Psoas muscle (tissue), 8 donors: ENCODE measurements around the gene CREBL2. TPM values are rescaled to one million over a fixed set of nuclear protein-coding genes. Genes with fewer than 3 reads are reported as not detected.

ENCODE experiments used
- ATAC-seq, 4 donors: fragments of 200-7000 bp; cut with Tn5 transposase; one replicate each; pipeline ENCODE4 v1.9.1; 2020; ENCODE audit warnings: moderate library complexity in 3 of 4, mild to moderate bottlenecking in 2 of 4
- DNase-seq, 2 donors: peaks; one replicate each; pipeline ENCODE4 v3.0.0-alpha.2; 2020
- H3K27ac ChIP-seq: fragments of 200-600 bp; one replicate; pipeline ENCODE4 v1.8.0; 2022
- H3K27me3 ChIP-seq, 3 donors: fragments of 200-600 bp in 1 of 3; one replicate each; pipeline versions ENCODE4 v1.6.1 to v1.8.0; 2013 to 2022; ENCODE audit warnings: low read length in 2 of 3, mild to moderate bottlenecking in 2 of 3, moderate library complexity in 1 of 3; ENCODE audit not compliant: insufficient read depth in 3 of 3
- H3K36me3 ChIP-seq, 2 donors: fragments of 200-600 bp in 1 of 2; one replicate each; pipeline versions ENCODE4 v1.6.1 to v1.8.0; 2013 to 2022; ENCODE audit warnings: low read depth in 1 of 2, mild to moderate bottlenecking in 1 of 2, moderate library complexity in 1 of 2; ENCODE audit not compliant: insufficient read depth in 1 of 2
- H3K4me1 ChIP-seq: fragments of 200-600 bp; one replicate; pipeline ENCODE4 v1.8.0; 2022
- H3K4me3 ChIP-seq: fragments of 200-600 bp; one replicate; pipeline ENCODE4 v1.8.0; 2022; ENCODE audit warnings: mild to moderate bottlenecking
- H3K9me3 ChIP-seq: fragments of 200-600 bp; one replicate; pipeline ENCODE4 v1.8.0; 2022
- WGBS, 3 donors: extraction: QIAGEN DNeasy Blood & Tissue Kit; methylation state at CpG; one replicate each; pipeline versions ENCODE4 v1.1.6 to v1.1.7; 2013; 5-methylcytosine and 5-hydroxymethylcytosine counted together
- intact Hi-C, 2 donors: fragments of 100-400 bp; cut with DNase I; formaldehyde crosslinking; loops; one replicate each; pipeline versions ENCODE4 v1.11.0 to v1.14.2; 2022
- long read RNA-seq, 2 donors: library from polyadenylated mRNA; unstranded; transcript quantifications; one replicate each; pipeline ENCODE4 v2.0.0, GENCODE V29; 2021
- polyA plus RNA-seq, 3 donors: library from polyadenylated mRNA; stranded (reverse); fragments of 200-250 nt; gene quantifications; one replicate each; pipeline ENCODE4 v1.2.3, GENCODE V29; 2013
- total RNA-seq, 4 donors: library from RNA; stranded (reverse); fragmentation: NEBNext Ultra II Directional in 2 of 4; extraction: Animal tissue kit (Norgen Biotek cat#: 25700) in 2 of 4; gene quantifications; one replicate each; pipeline versions ENCODE4 v1.2.1 to v1.2.4, GENCODE V29; 2021 to 2023
- TF ChIP-seq, protein P1 (sequence below): fragments of 200-600 bp; IDR thresholded peaks from one replicate; pipeline ENCODE4 v1.8.0; 2022; ENCODE audit warnings: antibody characterized with exemption
- donor health status: healthy with polysubstance abuse.
- donor health status: DM: no; HTN: no; CAD: no; lungs with moderate emphysema.
- donor health status: Bipolar disorder and iron deficiency.
- donor health status: healthy.
- donor health status: DM: yes; HTN: yes; CAD: no.
- donor health status: DM: no; HTN: no; CAD: no.
- donor health status: DM: no; HTN: no; CAD: no.
- donor health status: DM: yes; HTN: yes; CAD: no.

Gene CREBL2, protein sequence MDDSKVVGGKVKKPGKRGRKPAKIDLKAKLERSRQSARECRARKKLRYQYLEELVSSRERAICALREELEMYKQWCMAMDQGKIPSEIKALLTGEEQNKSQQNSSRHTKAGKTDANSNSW
- total RNA-seq (1 to 10 TPM; 6.1 to 9.2 (median 7.3) TPM), polyA plus RNA-seq (10 to 100 TPM in 1 of 3 donors, 1 to 10 TPM in 2; 4.0 to 16.4 (median 5.3) TPM)
- long read RNA-seq, donor 1, partial matches to known transcripts = 0 of 2 reads
- long read RNA-seq, donor 1, other reads (novel, unspliced or antisense) = 0 of 2 reads
- long read RNA-seq, donor 2, transcript CREBL2-201 (4 exons, 3,754 nt) = major isoform, 19 of 20 reads
- long read RNA-seq, donor 2, partial matches to known transcripts = 0 of 20 reads
- long read RNA-seq, donor 2, other reads (novel, unspliced or antisense) = 1 of 20 reads

DNA sequence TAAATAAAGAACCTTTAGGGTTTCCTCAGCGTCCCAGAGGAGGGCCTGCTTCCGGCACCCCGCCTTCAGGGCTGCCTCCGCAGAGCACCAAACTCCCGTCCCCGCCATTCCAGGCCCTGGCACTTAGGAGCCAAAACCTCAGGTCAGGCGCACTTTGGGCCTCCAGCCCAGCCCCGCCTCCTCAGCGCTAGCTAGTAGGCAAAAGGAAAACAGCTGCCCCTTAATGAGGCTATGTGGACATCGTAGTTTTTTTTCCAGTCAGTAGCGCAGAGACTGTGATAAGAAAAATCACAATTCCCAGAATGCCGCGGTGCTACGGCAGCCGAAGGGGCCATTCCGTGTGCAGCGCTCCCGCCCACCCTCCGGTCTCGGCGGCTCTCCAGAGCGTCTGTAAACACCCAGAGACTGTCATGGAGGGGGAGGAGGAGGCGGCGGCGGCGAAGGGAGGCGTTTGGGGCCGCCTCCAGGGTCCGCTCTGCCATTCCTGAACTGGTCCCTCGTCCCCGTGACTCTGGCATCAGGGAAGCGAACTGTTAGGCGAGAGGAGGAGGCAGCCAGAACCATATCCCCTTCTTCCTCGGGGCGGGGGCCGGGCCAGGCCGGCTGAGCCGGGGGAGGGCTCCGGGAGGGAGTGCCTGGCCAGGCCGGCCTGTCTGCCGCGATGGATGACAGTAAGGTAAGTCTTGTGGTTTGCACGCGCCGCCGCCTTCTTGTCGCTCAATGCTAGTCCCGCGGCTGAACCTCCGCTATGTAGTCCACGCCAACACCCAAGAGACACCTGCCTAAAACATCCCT is at the start of gene CREBL2:
TSS of gene CREBL2 (plus strand) at position 365 of the 795 bp plus-strand sequence. CDS start at position 662, 297 bp downstream.
- Histone ChIP-seq H3K36me3 (no peaks in the 10 kb centered on the region), H3K27ac (peak within 1 kb of the TSS; percentile 95), H3K27me3 (no peaks in the 10 kb centered on the region), H3K4me1 (peaks cover 29% of the 10 kb centered on the region), H3K4me3 (peak within 1 kb of the TSS; percentile 87), H3K9me3 (no peaks in the 10 kb centered on the region)
- ATAC-seq (peak; percentile 96 to 98 (median 98)), DNase-seq (peak; percentile 96 to 98)
- intact Hi-C loops = loop anchor here in 1 of 2 donors (5.0 kb wide), 2 partner anchors 49 to 86 kb away; partner anchors contain the start of genes DUSP16 and GPR19
- TF ChIP-seq, protein P1, sequence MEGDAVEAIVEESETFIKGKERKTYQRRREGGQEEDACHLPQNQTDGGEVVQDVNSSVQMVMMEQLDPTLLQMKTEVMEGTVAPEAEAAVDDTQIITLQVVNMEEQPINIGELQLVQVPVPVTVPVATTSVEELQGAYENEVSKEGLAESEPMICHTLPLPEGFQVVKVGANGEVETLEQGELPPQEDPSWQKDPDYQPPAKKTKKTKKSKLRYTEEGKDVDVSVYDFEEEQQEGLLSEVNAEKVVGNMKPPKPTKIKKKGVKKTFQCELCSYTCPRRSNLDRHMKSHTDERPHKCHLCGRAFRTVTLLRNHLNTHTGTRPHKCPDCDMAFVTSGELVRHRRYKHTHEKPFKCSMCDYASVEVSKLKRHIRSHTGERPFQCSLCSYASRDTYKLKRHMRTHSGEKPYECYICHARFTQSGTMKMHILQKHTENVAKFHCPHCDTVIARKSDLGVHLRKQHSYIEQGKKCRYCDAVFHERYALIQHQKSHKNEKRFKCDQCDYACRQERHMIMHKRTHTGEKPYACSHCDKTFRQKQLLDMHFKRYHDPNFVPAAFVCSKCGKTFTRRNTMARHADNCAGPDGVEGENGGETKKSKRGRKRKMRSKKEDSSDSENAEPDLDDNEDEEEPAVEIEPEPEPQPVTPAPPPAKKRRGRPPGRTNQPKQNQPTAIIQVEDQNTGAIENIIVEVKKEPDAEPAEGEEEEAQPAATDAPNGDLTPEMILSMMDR = no peak
- WGBS, 3 donors = 0 to 1% (median 1%) methylated on average over 40 to 51 of the region's 51 CpGs

DNA sequence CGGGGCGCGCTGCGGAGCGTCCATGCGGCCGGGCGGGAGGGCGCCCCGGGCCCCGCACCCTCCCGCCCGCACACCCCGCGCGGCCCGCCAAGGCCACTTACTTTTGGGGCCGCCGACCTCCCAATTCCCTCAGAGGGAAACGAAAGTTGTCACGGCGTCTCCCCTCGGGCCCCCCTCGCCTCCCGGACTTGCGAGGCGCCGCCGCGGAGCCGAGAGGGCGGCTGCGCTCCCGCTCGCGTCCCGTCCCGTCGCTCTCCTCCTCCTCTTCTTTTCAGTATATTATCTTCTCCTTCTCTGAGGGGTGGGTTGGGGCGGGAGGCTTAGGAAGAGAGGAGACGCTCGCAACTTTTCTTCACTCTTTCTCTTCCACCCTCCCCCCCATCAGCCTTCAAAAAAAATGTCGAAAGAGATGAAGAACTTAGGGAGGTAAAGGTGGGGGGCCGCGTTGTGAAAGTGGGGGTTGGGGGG is 49.6 kb upstream of the CREBL2 start:
- no peaks in the 10 kb centered on the region for H3K36me3 ChIP-seq
- H3K4me1 ChIP-seq = peaks cover 20% of the 10 kb centered on the region
- peak overlapping the region; percentile 98 for H3K27ac ChIP-seq
- WGBS, 3 donors = 0 to 1% (median 1%) methylated on average over 31 to 45 of the region's 45 CpGs
- intact Hi-C loops = loop anchor here (5.0 to 10.0 kb wide), 6 partner anchors 40 to 155 kb away; partner anchors contain the start of genes CDKN1B (in 1 of the 2), CREBL2 (in 1 of the 2) and GPR19 (in 1 of the 2)
- ATAC-seq (peak in 3 of 4 donors; percentile 4 to 18 (median 5)), DNase-seq (peak in 1 of 2 donors; percentile 60)
- no peaks in the 10 kb centered on the region for H3K9me3 ChIP-seq
- H3K4me3 ChIP-seq = peak overlapping the region; percentile 73
- no peaks in the 10 kb centered on the region for H3K27me3 ChIP-seq
- TF ChIP-seq, protein P1 = no peak

DNA sequence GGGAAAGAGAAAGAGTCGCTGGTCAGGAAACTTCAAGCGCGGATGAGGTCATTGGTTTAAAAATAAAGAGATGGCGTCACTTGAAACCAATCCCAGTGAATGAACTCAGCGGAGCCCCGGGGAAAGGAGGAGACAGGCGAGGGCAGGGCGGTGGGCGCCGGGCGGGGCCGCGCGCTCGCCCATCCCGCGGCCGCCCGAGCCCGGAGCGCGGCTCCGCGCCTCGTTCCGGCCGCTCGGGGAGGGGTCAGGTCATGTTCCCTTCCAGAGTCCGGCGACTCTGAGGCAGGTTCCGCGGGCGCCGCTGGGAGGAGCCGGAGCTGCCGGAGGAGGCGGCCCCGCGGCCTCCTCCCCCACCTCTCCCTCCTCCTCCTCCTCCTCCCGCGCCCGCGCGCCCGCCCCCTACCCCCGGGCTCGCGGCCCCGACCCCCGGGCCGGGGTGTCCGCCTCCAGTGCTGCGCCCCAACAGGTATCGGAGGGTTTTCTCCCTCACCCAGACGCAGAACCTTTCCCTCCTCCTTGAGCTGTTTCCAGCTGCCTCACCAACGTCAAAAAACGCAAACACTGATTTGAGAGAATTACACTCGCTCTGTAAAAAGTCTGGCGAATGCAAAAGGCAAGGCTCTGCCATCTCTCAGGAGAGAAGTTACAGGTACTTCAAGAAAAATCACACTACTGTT is 49.0 kb upstream of the CREBL2 start, which contains the start of gene DUSP16:
TSS of gene DUSP16 (minus strand) at position 279 of the 677 bp plus-strand sequence. CDS start 41,765 bp downstream, outside the sequence.
- intact Hi-C loops = loop anchor here (5.0 to 10.0 kb wide), 6 partner anchors 40 to 155 kb away; partner anchors contain the start of genes CDKN1B (in 1 of the 2), CREBL2 (in 1 of the 2) and GPR19 (in 1 of the 2)

More for the DNA sequence above, 49.0 kb upstream of the CREBL2 start, which contains the start of gene DUSP16:
- Histone ChIP-seq H3K4me1 (peaks cover 20% of the 10 kb centered on the region), H3K9me3 (no peaks in the 10 kb centered on the region), H3K27me3 (no peaks in the 10 kb centered on the region), H3K4me3 (peak within 1 kb of the TSS; percentile 73), H3K27ac (peak within 1 kb of the TSS; percentile 98), H3K36me3 (no peaks in the 10 kb centered on the region)
- ATAC-seq (peak; percentile 91 to 96 (median 94)), DNase-seq (peak; percentile 91 to 96)
- 0 to 1% (median 1%) methylated on average over 35 to 58 of the region's 59 CpGs for WGBS, 3 donors
- TF ChIP-seq, protein P1 = peak; percentile 28
